Measurements from ENCODE around the gene ASCC2. TPM values are rescaled to one million over a fixed set of nuclear protein-coding genes. Genes with fewer than 3 reads are reported as not detected.
A peak's percentile ranks its signal among the peaks of the same experiment; 100 is the strongest.

The ASCC2 gene
- total and polyA plus RNA-seq, 2 of the 4 experiments (the other 2 are of a cell fraction): 40.0 to 62.2 TPM

DNA sequence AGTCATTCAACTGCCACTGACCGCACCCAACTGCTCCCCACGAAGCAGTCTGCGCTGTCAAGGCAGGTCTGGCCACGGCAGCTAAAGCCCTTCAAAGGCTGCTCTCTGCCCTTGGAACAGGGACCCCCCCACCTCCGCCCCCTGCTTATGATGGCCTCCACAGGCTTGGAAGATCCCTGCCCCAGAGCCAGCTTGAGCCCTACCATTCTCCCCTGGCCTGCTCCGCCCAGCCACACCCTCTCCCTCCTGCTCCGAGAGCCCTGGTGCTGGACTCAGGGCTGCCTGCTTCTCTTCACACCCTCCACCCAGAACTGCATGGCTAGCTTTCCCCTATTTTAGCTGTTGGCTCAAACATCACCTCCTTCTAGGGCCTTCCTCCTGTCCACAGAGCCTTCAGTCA is 90.2 kb downstream of the ASCC2 start:
- Histone ChIP-seq H3K4me2 (ENCODE audit: low read depth, low read length) (no peak overlapping the region), H3K18ac (ENCODE audit: low read depth, low read length) (no peak overlapping the region), H3K36me3 (ENCODE audit: control insufficient read depth, insufficient read depth, low read length) (peaks cover 24% of the 10 kb centered on the region; the same call in 1 of the 2 replicates), H3K79me1 (ENCODE audit: low read depth in 1 of 2, low read length in 2 of 2) (peaks cover 10 to 13% of the 10 kb centered on the region in 2 experiments; a peak in 1 of 4 replicates), H3K4me1 (ENCODE audit: control insufficient read depth, insufficient read depth, low read length) (peaks cover 5% of the 10 kb centered on the region; the same call in 1 of the 2 replicates), H3K14ac (replicated peaks; ENCODE audit: low read depth, low read length) (no peak overlapping the region), H3K9me3 (ENCODE audit: control insufficient read depth, insufficient read depth, low read length) (no peaks in the 10 kb centered on the region), H4K91ac (ENCODE audit: insufficient read depth, low read depth, low read length) (no peak overlapping the region), H3K23ac (ENCODE audit: low read depth, low read length) (no peak overlapping the region), H3K27me3 (ENCODE audit: control insufficient read depth, insufficient read depth, low read length) (no peaks in the 10 kb centered on the region), H3K9ac (ENCODE audit: low read depth, low read length) (no peak overlapping the region), H4K20me1 (ENCODE audit: insufficient read depth, low read length) (no peaks in the 10 kb centered on the region), H2BK20ac (ENCODE audit: low read depth, low read length) (no peak overlapping the region), H2AFZ (replicated peaks; ENCODE audit: low read length, poor library complexity) (no peak overlapping the region), H3K27ac (ENCODE audit: insufficient read depth, low read length) (no peak overlapping the region), H4K8ac (ENCODE audit: low read depth in 2 of 2, low read length in 2 of 2) (no peak overlapping the region), H3K4ac (ENCODE audit: low read depth, low read length) (no peak overlapping the region), H3K4me3 (ENCODE audit: insufficient read depth, low read depth, low read length) (no peak overlapping the region), H3K56ac (ENCODE audit: extremely low read depth, insufficient read depth, low read length) (no peak overlapping the region), H2BK5ac (ENCODE audit: low read depth, low read length, poor library complexity, severe bottlenecking) (no peak overlapping the region), H2BK15ac (ENCODE audit: low read depth, low read length) (no peak overlapping the region), H2AK9ac (replicated peaks; ENCODE audit: low read depth, low read length, poor library complexity) (peak overlapping the region; percentile 42), H2AK5ac (ENCODE audit: low read depth, low read length) (no peak overlapping the region), H4K5ac (ENCODE audit: low read depth, low read length) (no peak overlapping the region), H2BK120ac (ENCODE audit: low read depth, low read length) (no peak overlapping the region), H3K9me1 (ENCODE audit: insufficient read depth, low read length) (peaks cover 18% of the 10 kb centered on the region; the same call in 1 of the 2 replicates)
- 100% methylated on average over 2 of the region's 7 CpGs; no CpG with 5 or more reads in 1 of the 2 experiments for WGBS, 2 experiments (ENCODE audit: extremely low coverage in 2 of 2, insufficient read length in 1 of 2)
- ChIA-PET POLR2A (ENCODE audit: unreplicated experiment) (no interaction called here), CTCF (no interaction called here)
- no TSS peak for BruUV-seq (replicated peaks)
- ATAC-seq (ENCODE audit: low read depth): no peak
- TF ChIP-seq BHLHE40 (IDR thresholded peaks at IDR 0.05; ENCODE audit: low read depth, low read length): no peak
- no peak for TF ChIP-seq CHD1 (IDR thresholded peaks at IDR 0.05; ENCODE audit: low read depth, low read length)
- TF ChIP-seq, protein P1, sequence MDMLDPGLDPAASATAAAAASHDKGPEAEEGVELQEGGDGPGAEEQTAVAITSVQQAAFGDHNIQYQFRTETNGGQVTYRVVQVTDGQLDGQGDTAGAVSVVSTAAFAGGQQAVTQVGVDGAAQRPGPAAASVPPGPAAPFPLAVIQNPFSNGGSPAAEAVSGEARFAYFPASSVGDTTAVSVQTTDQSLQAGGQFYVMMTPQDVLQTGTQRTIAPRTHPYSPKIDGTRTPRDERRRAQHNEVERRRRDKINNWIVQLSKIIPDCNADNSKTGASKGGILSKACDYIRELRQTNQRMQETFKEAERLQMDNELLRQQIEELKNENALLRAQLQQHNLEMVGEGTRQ (IDR thresholded peaks at IDR 0.05; ENCODE audit: low read depth, low read length): no peak
- no peak for TF ChIP-seq MAZ (IDR thresholded peaks at IDR 0.05; ENCODE audit: borderline replicate concordance, low read depth, low read length)
- TF ChIP-seq SMC3 (IDR thresholded peaks at IDR 0.05; ENCODE audit: low read depth, low read length): no peak
- TF ChIP-seq NFE2L2 (IDR thresholded peaks at IDR 0.05; ENCODE audit: low read depth, low read length): no peak
- TF ChIP-seq POLR2A (IDR thresholded peaks at IDR 0.05; ENCODE audit: low read depth, low read length): no peak
- TF ChIP-seq FOS (IDR thresholded peaks at IDR 0.05; ENCODE audit: low read depth, low read length): no peak
- no peak for TF ChIP-seq RAD21 (IDR thresholded peaks at IDR 0.05; ENCODE audit: low read length)
- TF ChIP-seq MAFK (IDR thresholded peaks at IDR 0.05; ENCODE audit: low read depth, low read length): no peak
- TF ChIP-seq, protein P2, sequence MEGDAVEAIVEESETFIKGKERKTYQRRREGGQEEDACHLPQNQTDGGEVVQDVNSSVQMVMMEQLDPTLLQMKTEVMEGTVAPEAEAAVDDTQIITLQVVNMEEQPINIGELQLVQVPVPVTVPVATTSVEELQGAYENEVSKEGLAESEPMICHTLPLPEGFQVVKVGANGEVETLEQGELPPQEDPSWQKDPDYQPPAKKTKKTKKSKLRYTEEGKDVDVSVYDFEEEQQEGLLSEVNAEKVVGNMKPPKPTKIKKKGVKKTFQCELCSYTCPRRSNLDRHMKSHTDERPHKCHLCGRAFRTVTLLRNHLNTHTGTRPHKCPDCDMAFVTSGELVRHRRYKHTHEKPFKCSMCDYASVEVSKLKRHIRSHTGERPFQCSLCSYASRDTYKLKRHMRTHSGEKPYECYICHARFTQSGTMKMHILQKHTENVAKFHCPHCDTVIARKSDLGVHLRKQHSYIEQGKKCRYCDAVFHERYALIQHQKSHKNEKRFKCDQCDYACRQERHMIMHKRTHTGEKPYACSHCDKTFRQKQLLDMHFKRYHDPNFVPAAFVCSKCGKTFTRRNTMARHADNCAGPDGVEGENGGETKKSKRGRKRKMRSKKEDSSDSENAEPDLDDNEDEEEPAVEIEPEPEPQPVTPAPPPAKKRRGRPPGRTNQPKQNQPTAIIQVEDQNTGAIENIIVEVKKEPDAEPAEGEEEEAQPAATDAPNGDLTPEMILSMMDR (conservative IDR thresholded peaks at IDR 0.05; ENCODE audit: low read depth, low read length): no peak
- TF ChIP-seq CEBPB (IDR thresholded peaks at IDR 0.05; ENCODE audit: low read depth, low read length): no peak
- DNase-seq: no peak
- in situ Hi-C loops (cut with MboI; ENCODE audit: low sequenced_read_pairs) (no loop called here), intact Hi-C loops (cut with micrococcal nuclease) (no loop called here), dilution Hi-C loops (cut with HindIII; ENCODE audit: low sequenced_read_pairs, unreplicated experiment) (no loop called here)

Measured in IMR-90 (cell line).